RCC 7860 (cell line): Measurements from ENCODE around the gene ATF1.
"Not testable (repeated sequence)": the region's sequence is repeated elsewhere in the genome, so short reads cannot be mapped to it uniquely, and the experiment has no call there.

Experiments used
- DNase-seq: peaks from one replicate; pipeline ENCODE4 v3.0.0-alpha.2; 2015; ENCODE audit warnings: low spot score
- FAIRE-seq: peaks from 2 replicates; lab custom pipeline; 2012; peaks lifted over from hg19 to GRCh38; lab: Jason Lieb, UNC

Gene ATF1

DNA sequence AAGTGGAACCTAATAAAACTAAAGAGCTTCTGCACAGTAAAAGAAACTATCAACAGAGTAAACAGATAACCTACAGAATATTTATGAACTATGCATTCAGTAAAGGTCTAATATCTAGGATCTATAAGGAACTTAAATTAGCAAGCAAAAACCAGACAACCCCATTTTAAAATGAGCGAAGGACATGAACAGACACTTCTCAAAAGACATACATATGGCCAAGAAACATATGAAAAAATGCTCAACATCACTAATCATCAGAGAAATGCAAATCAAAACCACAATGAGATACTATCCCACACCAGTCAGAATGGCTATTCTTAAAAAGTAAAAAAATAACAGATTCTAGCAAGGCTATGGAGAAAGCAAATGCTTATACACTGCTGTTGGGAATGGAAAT, 91.3 kb downstream of the ATF1 start:
- FAIRE-seq, DNase-seq: not testable (repeated sequence)

DNA sequence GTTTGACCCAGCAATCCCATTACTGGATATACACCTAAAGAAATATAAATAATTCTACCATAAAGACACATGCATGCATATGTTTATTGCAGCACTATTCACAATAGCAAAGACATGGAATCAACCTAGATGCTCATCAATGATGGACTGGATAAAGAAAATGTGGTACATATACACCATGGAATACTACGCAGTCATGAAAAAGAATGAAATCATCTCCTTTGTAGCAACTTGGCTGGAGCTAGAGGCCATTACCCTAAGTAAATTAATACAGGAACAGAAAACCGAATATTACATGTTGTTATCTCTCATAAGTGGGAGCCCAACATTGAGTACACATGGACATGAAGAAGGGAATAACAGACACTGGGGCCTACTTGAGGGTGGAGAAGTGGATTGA, 91.8 kb downstream of the ATF1 start:
- FAIRE-seq, DNase-seq: not testable (repeated sequence)

DNA sequence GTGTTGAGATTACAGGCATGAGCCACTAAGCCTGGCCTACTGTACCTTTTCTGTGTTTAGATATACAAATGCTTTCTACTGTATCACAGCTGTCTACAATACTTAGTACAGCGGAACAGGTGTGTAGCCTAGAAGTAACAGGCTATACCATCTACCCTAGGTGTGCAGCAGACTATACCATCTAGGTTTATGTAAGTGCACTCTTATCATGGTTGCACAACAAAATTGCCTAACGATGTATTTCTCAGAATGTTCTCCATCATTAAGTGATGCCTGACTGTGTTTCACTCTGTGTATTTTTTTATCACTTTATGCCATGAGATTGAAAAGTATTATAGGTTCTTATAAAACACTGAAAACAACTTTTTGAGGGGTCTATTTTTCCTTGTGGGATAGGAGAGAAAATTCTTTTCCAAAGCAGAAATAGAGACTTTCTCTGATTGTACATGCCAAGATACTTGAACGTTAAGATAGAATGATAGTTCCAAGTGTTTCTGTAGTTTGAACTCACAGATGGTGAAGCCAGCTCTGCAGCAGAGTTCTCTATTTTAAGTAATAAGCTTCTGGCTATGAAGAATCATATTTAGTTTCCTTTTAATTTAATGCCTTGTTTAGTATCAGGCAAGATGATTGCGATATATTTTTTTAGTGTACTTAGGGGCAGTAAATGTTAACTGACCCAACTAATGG, 95.9 kb downstream of the ATF1 start:
- no peak for FAIRE-seq
- no peak for DNase-seq

DNA sequence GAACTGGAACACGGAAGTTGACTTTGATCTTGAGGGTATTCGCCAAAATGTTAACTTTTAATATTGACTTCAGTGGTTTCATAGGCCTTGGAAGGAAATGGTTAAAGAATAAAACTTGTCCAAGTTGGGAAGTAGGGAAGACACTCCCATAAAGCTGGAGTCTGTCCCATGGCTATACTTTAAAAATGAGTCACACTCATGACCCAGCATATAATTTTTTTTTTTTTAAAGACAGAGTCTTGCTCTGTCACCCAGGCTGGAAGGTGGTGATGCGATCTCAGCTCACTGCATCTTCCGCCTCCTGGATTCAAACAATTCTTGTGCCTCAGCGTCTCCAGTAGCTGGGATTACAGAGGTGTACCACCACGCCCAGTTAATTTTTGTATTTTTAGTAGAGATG, 98.4 kb downstream of the ATF1 start:
- FAIRE-seq (no peak), DNase-seq (peak; percentile 29)

DNA sequence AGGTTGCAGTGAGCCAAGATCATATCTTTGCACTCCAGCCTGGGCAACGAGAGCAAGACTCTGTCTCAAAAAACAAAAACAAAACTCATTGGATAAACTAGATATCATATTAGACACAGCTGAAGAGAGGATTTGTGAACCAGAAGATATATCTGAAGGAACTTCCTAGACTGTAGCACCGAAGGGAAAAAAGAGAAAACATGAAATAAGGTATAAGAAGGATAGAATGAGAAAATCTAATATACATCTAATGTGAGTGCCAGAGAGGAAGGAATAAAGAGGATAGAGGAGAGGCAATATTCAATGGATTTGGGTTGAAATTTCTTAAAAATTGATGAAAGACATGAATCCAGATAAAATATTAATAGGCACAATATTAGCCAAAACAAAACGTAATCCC, 101.4 kb downstream of the ATF1 start:
- FAIRE-seq (no peak), DNase-seq (no peak)

- not testable (repeated sequence) for FAIRE-seq
These were observed 105.0 kb downstream of the ATF1 start for GRCh38 chr12:50868881-50869280.

More at GRCh38 chr12:50868881-50869280, 105.0 kb downstream of the ATF1 start:
- DNase-seq = not testable (repeated sequence)
